Heart right ventricle (tissue), 16 donors: Measurements from ENCODE around the gene EPN2. TPM values are rescaled to one million over a fixed set of nuclear protein-coding genes. Genes with fewer than 3 reads are reported as not detected.

Experiments
- ATAC-seq, 8 donors: fragments of 200-7000 bp; cut with Tn5 transposase; one replicate each; pipeline ENCODE4 v1.9.1; 2020; ENCODE audit warnings: mild to moderate bottlenecking in 8 of 8, moderate library complexity in 8 of 8, moderate number of reproducible peaks in 1 of 8
- DNase-seq, 2 donors: peaks; one replicate each; pipeline ENCODE4 v3.0.0-alpha.2; 2020
- H3K27ac ChIP-seq, 10 donors: fragments of 200-600 bp; sonication (generic) in 2 of 10; one replicate each; pipeline versions ENCODE4 v1.5.0 to v1.8.0; 2020 to 2022; ENCODE audit warnings: mild to moderate bottlenecking in 3 of 10
- H3K27me3 ChIP-seq, 7 donors: fragments of 200-600 bp; one replicate each; pipeline ENCODE4 v1.8.0; 2021 to 2022; ENCODE audit warnings: mild to moderate bottlenecking in 2 of 7
- H3K36me3 ChIP-seq, 9 donors: fragments of 200-600 bp; sonication (generic) in 1 of 9; one replicate each; pipeline versions ENCODE4 v1.5.0 to v1.8.0; 2020 to 2022; ENCODE audit warnings: mild to moderate bottlenecking in 2 of 9
- H3K4me1 ChIP-seq, 9 donors: fragments of 200-600 bp; sonication (generic) in 1 of 9; one replicate each; pipeline versions ENCODE4 v1.5.0 to v1.8.0; 2020 to 2022; ENCODE audit warnings: mild to moderate bottlenecking in 4 of 9
- H3K4me3 ChIP-seq, 10 donors: fragments of 200-600 bp; sonication (generic) in 2 of 10; one replicate each; pipeline versions ENCODE4 v1.5.0 to v1.8.0; 2020 to 2022; ENCODE audit warnings: mild to moderate bottlenecking in 7 of 10, moderate library complexity in 2 of 10
- H3K9me3 ChIP-seq, 11 donors: fragments of 200-600 bp in 10 of 11; sonication (generic) in 2 of 11; one replicate each; pipeline versions ENCODE4 v1.5.0 to v1.8.0; 2013 to 2022; ENCODE audit warnings: mild to moderate bottlenecking in 2 of 11, control low read depth in 1 of 11, moderate library complexity in 1 of 11
- WGBS, 2 donors: extraction: QIAGEN DNeasy Blood & Tissue Kit; methylation state at CpG; one replicate each; pipeline ENCODE4 v1.1.7; 2013; ENCODE audit warnings: inconsistent platforms in 1 of 2; 5-methylcytosine and 5-hydroxymethylcytosine counted together
- intact Hi-C, 10 donors: fragments of 100-400 bp; cut with DNase I; formaldehyde crosslinking; loops; one replicate each; pipeline versions ENCODE4 v1.11.1 to v1.14.2; 2022
- polyA plus RNA-seq, 2 donors: library from polyadenylated mRNA; stranded (reverse); fragments of 200-250 nt; gene quantifications; one replicate each; pipeline ENCODE4 v1.2.3, GENCODE V29; 2013
- total RNA-seq, 10 donors: library from RNA; stranded (reverse); fragmentation: NEBNext Ultra II Directional in 3 of 10; extraction: Animal tissue kit (Norgen Biotek cat#: 25700) in 3 of 10; gene quantifications; one replicate each; pipeline versions ENCODE4 v1.2.1 to v1.2.4, GENCODE V29; 2021 to 2023
- TF ChIP-seq, protein P1 (sequence below), 9 donors: fragments of 200-600 bp; sonication (generic) in 2 of 9; IDR thresholded peaks; one replicate each; pipeline versions ENCODE4 v1.5.0 to v1.8.0; 2021 to 2022; ENCODE audit warnings: antibody characterized with exemption in 9 of 9, mild to moderate bottlenecking in 5 of 9, moderate library complexity in 1 of 9
- donor health status: Arrhythmogenic right ventricular cardiomyopathy.
- donor health status: ischemic (EF 13 %, LVEDD 7.1; RV severe dilation, severe dysfunction).
- donor health status: healthy with polysubstance abuse.
- donor health status: DM: no; HTN: yes; CAD: no.
- donor health status: DM: no; HTN: no; CAD: no.
- donor health status: ischemic (EF 25% LVEDD 6.9; RV normal size, moderate dysfunction).
- donor health status: ischemic (EF 25% LVEDD 5.7; RV mildly dilated, moderate dysfunction).
- donor health status: healthy.
- donor health status: DM: yes; HTN: yes; CAD: no.
- donor health status: Ischemic cardiomyopathy.
- donor health status: ischemic (EF 35%, LVEDD 5.7; RV mildly dilated, moderate dysfunction).
- donor health status: nonischemic (EF 11% LVEDD 7.7; RV severe dilation, severe dysfunction).
- donor health status: DM: yes; HTN: yes; CAD: no.
- donor health status: PGD.
- donor health status: ischemic (EF 29% LVEDD 5.4; RV normal size, mild dysfunction).
- donor health status: nonischemic (EF 23%, LVEDD 6.1; RV moderate dilation, normal function).

EPN2 gene
- total and polyA plus RNA-seq, 12 donors: 20.0 to 83.1 (median 54.9) TPM

GRCh38 chr17:19330271-19330670, 93.1 kb downstream of the EPN2 start:
- no peak overlapping the region for H3K4me3 ChIP-seq
- peaks cover 0 to 81% (median 7%) of the 10 kb centered on the region in 9 donors for H3K36me3 ChIP-seq
- H3K9me3 ChIP-seq: peaks cover 0 to 10% (median 0%) of the 10 kb centered on the region in 11 donors
- H3K27me3 ChIP-seq: peaks cover 0 to 7% (median 0%) of the 10 kb centered on the region in 7 donors
- no peak for ATAC-seq
- TF ChIP-seq, protein P1, sequence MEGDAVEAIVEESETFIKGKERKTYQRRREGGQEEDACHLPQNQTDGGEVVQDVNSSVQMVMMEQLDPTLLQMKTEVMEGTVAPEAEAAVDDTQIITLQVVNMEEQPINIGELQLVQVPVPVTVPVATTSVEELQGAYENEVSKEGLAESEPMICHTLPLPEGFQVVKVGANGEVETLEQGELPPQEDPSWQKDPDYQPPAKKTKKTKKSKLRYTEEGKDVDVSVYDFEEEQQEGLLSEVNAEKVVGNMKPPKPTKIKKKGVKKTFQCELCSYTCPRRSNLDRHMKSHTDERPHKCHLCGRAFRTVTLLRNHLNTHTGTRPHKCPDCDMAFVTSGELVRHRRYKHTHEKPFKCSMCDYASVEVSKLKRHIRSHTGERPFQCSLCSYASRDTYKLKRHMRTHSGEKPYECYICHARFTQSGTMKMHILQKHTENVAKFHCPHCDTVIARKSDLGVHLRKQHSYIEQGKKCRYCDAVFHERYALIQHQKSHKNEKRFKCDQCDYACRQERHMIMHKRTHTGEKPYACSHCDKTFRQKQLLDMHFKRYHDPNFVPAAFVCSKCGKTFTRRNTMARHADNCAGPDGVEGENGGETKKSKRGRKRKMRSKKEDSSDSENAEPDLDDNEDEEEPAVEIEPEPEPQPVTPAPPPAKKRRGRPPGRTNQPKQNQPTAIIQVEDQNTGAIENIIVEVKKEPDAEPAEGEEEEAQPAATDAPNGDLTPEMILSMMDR (IDR thresholded peaks at IDR 0.05): no peak
- intact Hi-C loops: no loop called here
- 79 to 83% methylated on average over 3 of the region's 3 CpGs for WGBS, 2 donors
- H3K27ac ChIP-seq: no peak overlapping the region
- H3K4me1 ChIP-seq: peaks cover 0 to 11% (median 3%) of the 10 kb centered on the region in 9 donors
- no peak for DNase-seq

GRCh38 chr17:19331134-19331533, 94.0 kb downstream of the EPN2 start:
- ATAC-seq: no peak
- TF ChIP-seq, protein P1 (IDR thresholded peaks at IDR 0.05): no peak
- WGBS, 2 donors: 77 to 79% methylated on average over 4 of the region's 4 CpGs
- Histone ChIP-seq H3K9me3 (peaks cover 0 to under 1% (median 0%) of the 10 kb centered on the region in 11 donors), H3K4me3 (no peak overlapping the region), H3K27ac (no peak overlapping the region), H3K36me3 (peaks cover 0 to 81% (median 7%) of the 10 kb centered on the region in 9 donors), H3K27me3 (peaks cover 0 to 15% (median 0%) of the 10 kb centered on the region in 7 donors), H3K4me1 (peaks cover 0 to 11% (median 3%) of the 10 kb centered on the region in 9 donors)
- intact Hi-C loops: no loop called here
- DNase-seq: no peak

DNA sequence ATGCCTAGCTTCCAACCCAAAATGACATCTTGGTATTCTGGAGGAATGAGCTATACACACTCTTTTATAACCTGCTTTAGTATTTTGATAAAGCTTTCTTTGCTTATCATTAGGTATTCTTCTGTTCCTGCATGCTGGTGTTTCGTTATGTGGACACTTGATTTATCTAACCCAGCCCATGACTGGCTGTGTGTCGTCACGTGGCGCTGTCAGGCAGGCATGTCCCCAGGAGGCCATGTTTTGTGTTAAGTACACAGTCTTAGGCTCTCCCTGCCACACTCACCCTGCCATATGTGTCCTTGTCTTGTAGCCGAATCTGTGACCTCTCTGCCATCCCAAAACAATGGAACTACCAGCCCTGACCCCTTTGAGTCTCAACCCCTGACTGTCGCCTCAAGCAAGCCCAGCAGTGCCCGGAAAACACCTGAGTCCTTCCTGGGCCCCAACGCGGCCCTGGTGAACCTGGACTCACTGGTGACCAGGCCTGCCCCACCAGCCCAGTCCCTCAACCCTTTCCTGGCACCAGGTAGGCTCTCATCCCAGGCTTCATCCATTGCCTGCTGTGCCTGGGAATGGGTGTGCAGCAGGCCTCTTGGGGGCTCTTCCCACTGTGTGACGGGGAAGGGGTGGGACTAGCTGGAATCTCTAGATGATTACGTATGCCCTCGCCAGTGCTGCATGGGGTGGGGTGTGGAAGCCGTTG, 94.5 kb downstream of the EPN2 start:
- DNase-seq (no peak), ATAC-seq (no peak)
- no peak overlapping the region for H3K27ac ChIP-seq
- intact Hi-C loops: no loop called here
- H3K4me1 ChIP-seq: peaks cover 0 to 11% (median 4%) of the 10 kb centered on the region in 9 donors
- WGBS, 2 donors: 88 to 89% methylated on average over 13 of the region's 13 CpGs
- TF ChIP-seq, protein P1 (IDR thresholded peaks at IDR 0.05): no peak
- H3K27me3 ChIP-seq: peaks cover 0 to 15% (median 0%) of the 10 kb centered on the region in 7 donors
- no peak overlapping the region for H3K4me3 ChIP-seq
- no peaks in the 10 kb centered on the region for H3K9me3 ChIP-seq
- peaks cover 0 to 79% (median 7%) of the 10 kb centered on the region in 9 donors for H3K36me3 ChIP-seq

- H3K4me3 ChIP-seq: no peak overlapping the region
- peaks cover 0 to 15% (median 0%) of the 10 kb centered on the region in 7 donors for H3K27me3 ChIP-seq
- no peak for DNase-seq
- H3K27ac ChIP-seq: no peak overlapping the region
- no peaks in the 10 kb centered on the region for H3K9me3 ChIP-seq
- intact Hi-C loops: no loop called here
- WGBS, 2 donors: 85 to 86% methylated on average over 6 of the region's 6 CpGs
- H3K4me1 ChIP-seq: peaks cover 0 to 18% (median 10%) of the 10 kb centered on the region in 9 donors
- TF ChIP-seq, protein P1 (IDR thresholded peaks at IDR 0.05): no peak
- ATAC-seq: no peak
- peaks cover 0 to 71% (median 7%) of the 10 kb centered on the region in 9 donors for H3K36me3 ChIP-seq
Observed at GRCh38 chr17:19332371-19333131, 95.4 kb downstream of the EPN2 start.
